SK-N-SH (cell line): ENCODE results near the gene CHST15.

Experiments
- USF2 ChIP-seq: fragments of 150-350 bp; IDR thresholded peaks from 2 replicates; pipeline ENCODE4 v1.6.1; 2017; ENCODE audit warnings: antibody characterized with exemption, low read length, low read depth, borderline replicate concordance
- TF ChIP-seq, protein P1 (sequence below): fragments of 200-600 bp; sonication (generic); IDR thresholded peaks from 2 replicates; pipeline ENCODE4 v1.6.1; 2017; ENCODE audit warnings: antibody characterized with exemption, mild to moderate bottlenecking, moderate library complexity

DNA sequence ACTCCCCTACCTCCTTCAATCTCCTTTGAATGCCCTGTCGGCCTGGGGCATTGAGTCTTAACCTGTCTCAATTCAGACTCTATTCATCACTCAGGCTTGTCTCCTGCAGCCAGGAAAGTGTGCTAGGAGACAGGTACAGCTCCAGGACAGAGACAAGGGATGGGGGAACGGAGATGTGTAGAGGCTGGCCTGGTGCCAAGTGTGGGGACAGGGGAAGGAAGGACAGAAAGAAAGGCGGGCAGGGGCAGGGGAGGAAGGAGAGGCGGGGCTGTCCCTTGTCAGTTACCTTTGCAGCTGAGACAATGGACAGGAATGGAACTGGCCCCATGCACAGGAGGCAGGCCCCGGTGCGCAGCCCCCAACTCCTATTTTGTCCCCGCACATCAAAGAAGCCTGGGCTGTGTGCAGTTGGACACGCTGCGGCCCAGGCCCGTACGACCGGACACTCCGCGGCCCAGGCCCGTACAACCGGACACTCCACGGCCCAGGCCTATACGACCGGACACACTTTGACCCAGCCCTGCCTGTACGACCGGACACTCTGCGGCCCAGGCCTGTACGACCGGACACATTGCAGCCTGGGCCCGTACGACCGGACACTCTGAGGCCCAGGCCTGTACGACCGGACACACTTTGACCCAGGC lies 36.9 kb downstream of the CHST15 start:
- TF ChIP-seq, protein P1, sequence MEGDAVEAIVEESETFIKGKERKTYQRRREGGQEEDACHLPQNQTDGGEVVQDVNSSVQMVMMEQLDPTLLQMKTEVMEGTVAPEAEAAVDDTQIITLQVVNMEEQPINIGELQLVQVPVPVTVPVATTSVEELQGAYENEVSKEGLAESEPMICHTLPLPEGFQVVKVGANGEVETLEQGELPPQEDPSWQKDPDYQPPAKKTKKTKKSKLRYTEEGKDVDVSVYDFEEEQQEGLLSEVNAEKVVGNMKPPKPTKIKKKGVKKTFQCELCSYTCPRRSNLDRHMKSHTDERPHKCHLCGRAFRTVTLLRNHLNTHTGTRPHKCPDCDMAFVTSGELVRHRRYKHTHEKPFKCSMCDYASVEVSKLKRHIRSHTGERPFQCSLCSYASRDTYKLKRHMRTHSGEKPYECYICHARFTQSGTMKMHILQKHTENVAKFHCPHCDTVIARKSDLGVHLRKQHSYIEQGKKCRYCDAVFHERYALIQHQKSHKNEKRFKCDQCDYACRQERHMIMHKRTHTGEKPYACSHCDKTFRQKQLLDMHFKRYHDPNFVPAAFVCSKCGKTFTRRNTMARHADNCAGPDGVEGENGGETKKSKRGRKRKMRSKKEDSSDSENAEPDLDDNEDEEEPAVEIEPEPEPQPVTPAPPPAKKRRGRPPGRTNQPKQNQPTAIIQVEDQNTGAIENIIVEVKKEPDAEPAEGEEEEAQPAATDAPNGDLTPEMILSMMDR = no peak
- no peak for TF ChIP-seq USF2
